Effector memory CD8-positive, alpha-beta T cell (primary cell): ENCODE data around the gene PTPRD.

Experiments used
- ATAC-seq: fragments of 150-1000 bp; cut with Tn5 transposase; replicated peaks from 2 replicates; pipeline ENCODE4 v1.10.0; 2021; ENCODE audit warnings: mild to moderate bottlenecking, moderate library complexity
- DNase-seq, 3 experiments: peaks; one replicate each; pipeline ENCODE4 v3.0.0; 2021
- H3K27ac Mint-ChIP-seq, 2 donors: one replicate each; pipeline ENCODE4 v1.8.0; 2022; ENCODE audit warnings: mild to moderate bottlenecking in 2 of 2, mixed read lengths in 2 of 2, moderate library complexity in 2 of 2
- H3K27me3 Mint-ChIP-seq, 2 donors: one replicate each; pipeline ENCODE4 v1.8.0; 2022; ENCODE audit warnings: mixed read lengths in 2 of 2
- H3K36me3 Mint-ChIP-seq: one replicate; pipeline ENCODE4 v1.8.0; 2022; ENCODE audit warnings: mild to moderate bottlenecking, moderate library complexity, mixed read lengths; ENCODE audit not compliant: insufficient read depth
- H3K4me1 Mint-ChIP-seq, 2 donors: one replicate each; pipeline ENCODE4 v1.8.0; 2022; ENCODE audit warnings: low read depth in 2 of 2, mixed read lengths in 2 of 2
- H3K4me3 Mint-ChIP-seq, 2 donors: one replicate each; pipeline ENCODE4 v1.8.0; 2022; ENCODE audit warnings: mild to moderate bottlenecking in 2 of 2, mixed read lengths in 2 of 2, moderate library complexity in 2 of 2
- H3K9me3 Mint-ChIP-seq, 2 donors: one replicate each; pipeline ENCODE4 v1.8.0; 2022; ENCODE audit warnings: mixed read lengths in 2 of 2

PTPRD gene

GRCh38 chr9:8570776-8571175, 2042.0 kb downstream of the PTPRD start:
- peaks cover 0 to 5% of the 10 kb centered on the region in 2 donors for H3K27me3 Mint-ChIP-seq
- peaks cover 0 to 3% of the 10 kb centered on the region in 2 donors for H3K9me3 Mint-ChIP-seq
- ATAC-seq (no peak), DNase-seq (no peak)
- H3K36me3 Mint-ChIP-seq: no peaks in the 10 kb centered on the region
- H3K4me3 Mint-ChIP-seq: no peak overlapping the region
- H3K27ac Mint-ChIP-seq: no peak overlapping the region
- no peaks in the 10 kb centered on the region for H3K4me1 Mint-ChIP-seq

DNA sequence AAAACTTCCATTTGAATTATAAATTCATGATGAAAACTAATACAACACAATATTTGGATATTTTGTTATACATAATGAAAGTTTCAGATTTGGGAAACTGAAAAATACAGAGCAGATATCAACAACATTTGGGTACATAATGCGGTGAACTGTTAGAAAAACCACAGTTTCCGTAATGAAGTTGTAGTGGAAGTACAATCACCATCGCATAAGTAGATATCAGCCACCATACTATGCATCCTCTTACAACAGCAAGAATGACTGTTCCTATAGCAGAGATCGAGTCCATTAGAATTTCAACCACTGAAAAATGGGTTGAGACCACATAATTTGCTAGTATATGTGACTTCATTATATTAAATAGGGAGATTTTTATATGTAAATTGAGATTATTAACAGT, 2043.0 kb downstream of the PTPRD start:
- Mint-ChIP-seq H3K27ac (no peak overlapping the region), H3K27me3 (peaks cover 0 to 5% of the 10 kb centered on the region in 2 donors), H3K9me3 (peaks cover 0 to 3% of the 10 kb centered on the region in 2 donors), H3K36me3 (no peaks in the 10 kb centered on the region), H3K4me1 (no peaks in the 10 kb centered on the region), H3K4me3 (no peak overlapping the region)
- DNase-seq (no peak), ATAC-seq (no peak)

GRCh38 chr9:8567963-8568579, 2044.7 kb downstream of the PTPRD start:
- ATAC-seq (no peak), DNase-seq (no peak)
- Mint-ChIP-seq H3K36me3 (no peaks in the 10 kb centered on the region), H3K27me3 (peaks cover 0 to 5% of the 10 kb centered on the region in 2 donors), H3K9me3 (peaks cover 0 to 3% of the 10 kb centered on the region in 2 donors), H3K4me1 (no peaks in the 10 kb centered on the region), H3K27ac (no peak overlapping the region), H3K4me3 (no peak overlapping the region)

DNA sequence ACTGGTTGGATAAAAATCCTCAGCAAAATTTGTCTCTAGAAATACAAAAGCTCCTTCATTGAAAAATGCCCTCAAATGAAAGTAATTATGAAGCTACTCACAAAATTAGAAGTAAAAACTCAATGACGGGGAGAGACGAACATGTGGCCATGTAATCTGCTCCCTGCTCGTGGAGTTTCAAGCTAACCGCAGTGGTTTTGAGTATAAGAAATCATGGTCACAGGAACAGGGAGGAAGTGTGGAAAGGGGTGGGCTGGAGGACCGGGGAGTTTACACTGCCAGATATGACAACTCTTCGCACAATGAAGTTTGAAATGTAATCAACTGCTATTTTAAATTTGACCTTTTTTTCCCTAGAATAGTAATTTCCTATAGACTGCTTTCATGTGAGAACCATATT, 2047.8 kb downstream of the PTPRD start:
- H3K27me3 Mint-ChIP-seq: no peaks in the 10 kb centered on the region
- H3K36me3 Mint-ChIP-seq: no peaks in the 10 kb centered on the region
- peaks cover 0 to 3% of the 10 kb centered on the region in 2 donors for H3K9me3 Mint-ChIP-seq
- H3K27ac Mint-ChIP-seq: no peak overlapping the region
- no peaks in the 10 kb centered on the region for H3K4me1 Mint-ChIP-seq
- H3K4me3 Mint-ChIP-seq: no peak overlapping the region
- no peak for DNase-seq
- ATAC-seq: no peak

- H3K9me3 Mint-ChIP-seq: peaks cover 0 to 6% of the 10 kb centered on the region in 2 donors
- H3K4me3 Mint-ChIP-seq: no peak overlapping the region
- DNase-seq (no peak), ATAC-seq (no peak)
- H3K27me3 Mint-ChIP-seq: no peaks in the 10 kb centered on the region
- H3K27ac Mint-ChIP-seq: no peak overlapping the region
- no peaks in the 10 kb centered on the region for H3K4me1 Mint-ChIP-seq
- H3K36me3 Mint-ChIP-seq: no peaks in the 10 kb centered on the region
Observed at GRCh38 chr9:8560560-8561525, 2052.0 kb downstream of the PTPRD start.

DNA sequence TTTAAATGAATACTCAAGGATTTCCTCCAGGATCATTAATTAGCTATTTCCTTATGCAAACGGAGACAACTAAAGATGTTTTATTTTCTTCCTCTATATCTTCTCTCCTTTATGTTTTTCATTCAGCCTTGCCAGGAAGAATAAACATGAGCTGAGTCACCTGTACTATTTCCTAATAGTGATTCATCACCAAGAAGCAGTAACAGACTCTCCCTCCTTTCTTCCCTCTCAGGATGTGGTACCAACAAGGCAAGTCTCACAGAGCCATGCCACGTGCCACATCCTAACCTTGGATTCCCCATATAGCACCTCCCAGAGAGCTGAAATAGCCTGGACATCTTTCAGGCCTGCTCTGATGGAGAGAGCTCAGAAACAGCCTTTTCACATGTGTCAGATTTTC, 2054.6 kb downstream of the PTPRD start:
- no peak overlapping the region for H3K4me3 Mint-ChIP-seq
- peaks cover 0 to 6% of the 10 kb centered on the region in 2 donors for H3K9me3 Mint-ChIP-seq
- no peaks in the 10 kb centered on the region for H3K4me1 Mint-ChIP-seq
- no peak for ATAC-seq
- no peaks in the 10 kb centered on the region for H3K36me3 Mint-ChIP-seq
- H3K27ac Mint-ChIP-seq: no peak overlapping the region
- no peak for DNase-seq
- H3K27me3 Mint-ChIP-seq: no peaks in the 10 kb centered on the region

DNA sequence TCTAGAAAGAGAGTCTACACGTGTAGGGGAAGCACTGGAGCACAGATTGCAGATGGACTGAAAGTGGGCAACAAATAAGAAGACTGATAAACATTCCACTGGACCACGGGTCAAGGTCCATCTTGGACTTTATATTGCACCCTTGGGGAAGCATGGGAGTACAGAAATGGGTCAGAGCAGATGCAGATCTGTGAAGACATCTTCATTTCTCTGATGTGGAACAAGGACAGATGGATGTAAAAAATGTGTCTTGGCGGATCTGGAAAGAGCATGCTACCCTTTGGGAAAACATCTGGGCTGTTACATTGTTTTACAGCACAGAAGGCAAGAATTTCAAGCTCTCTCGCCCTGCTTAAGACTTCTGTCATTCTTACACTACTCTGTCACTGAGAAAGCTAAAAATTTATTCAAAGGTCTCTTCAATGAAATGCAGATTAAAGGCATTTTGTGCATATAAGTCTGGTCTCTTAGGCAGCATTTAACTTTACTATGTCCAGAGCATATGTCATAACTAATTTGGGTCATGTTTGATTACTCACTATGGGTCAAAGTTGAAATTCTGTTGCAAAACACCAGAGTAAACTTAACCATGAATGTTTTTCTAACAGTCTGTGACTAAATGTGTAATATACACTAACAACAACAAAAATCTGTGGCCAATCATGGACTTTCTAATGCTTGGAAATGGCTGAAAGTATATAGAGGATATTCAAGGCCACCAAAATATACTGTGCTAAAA, 2056.9 kb downstream of the PTPRD start:
- peaks cover 0 to 6% of the 10 kb centered on the region in 2 donors for H3K9me3 Mint-ChIP-seq
- no peaks in the 10 kb centered on the region for H3K36me3 Mint-ChIP-seq
- H3K4me1 Mint-ChIP-seq: no peaks in the 10 kb centered on the region

DNA sequence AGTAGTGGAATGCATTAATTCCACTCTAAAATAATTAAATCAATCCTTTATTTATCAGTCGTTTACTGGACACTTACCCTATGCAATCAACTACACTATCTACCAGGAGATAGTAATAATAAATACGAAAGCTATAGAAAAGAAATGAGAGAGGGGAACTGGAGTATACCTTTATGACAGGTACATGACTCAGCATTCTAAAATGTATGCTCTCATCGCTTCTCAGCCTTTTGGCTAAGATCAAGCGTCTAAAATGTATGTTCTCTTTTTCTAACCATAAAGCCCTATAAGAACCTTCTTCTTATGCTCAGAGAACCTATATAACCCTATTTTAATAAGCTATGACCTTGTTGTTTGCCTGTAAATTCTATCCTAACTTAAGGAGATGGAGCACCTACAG, 2059.4 kb downstream of the PTPRD start:
- ATAC-seq: no peak
- Mint-ChIP-seq H3K27me3 (no peaks in the 10 kb centered on the region), H3K27ac (no peak overlapping the region), H3K36me3 (no peaks in the 10 kb centered on the region), H3K9me3 (peaks cover 0 to 6% of the 10 kb centered on the region in 2 donors), H3K4me1 (no peaks in the 10 kb centered on the region), H3K4me3 (no peak overlapping the region)
- DNase-seq: no peak

More for the DNA sequence above, 2056.9 kb downstream of the PTPRD start:
- Mint-ChIP-seq H3K4me3 (no peak overlapping the region), H3K27ac (no peak overlapping the region), H3K27me3 (no peaks in the 10 kb centered on the region)
- no peak for DNase-seq
- no peak for ATAC-seq

DNA sequence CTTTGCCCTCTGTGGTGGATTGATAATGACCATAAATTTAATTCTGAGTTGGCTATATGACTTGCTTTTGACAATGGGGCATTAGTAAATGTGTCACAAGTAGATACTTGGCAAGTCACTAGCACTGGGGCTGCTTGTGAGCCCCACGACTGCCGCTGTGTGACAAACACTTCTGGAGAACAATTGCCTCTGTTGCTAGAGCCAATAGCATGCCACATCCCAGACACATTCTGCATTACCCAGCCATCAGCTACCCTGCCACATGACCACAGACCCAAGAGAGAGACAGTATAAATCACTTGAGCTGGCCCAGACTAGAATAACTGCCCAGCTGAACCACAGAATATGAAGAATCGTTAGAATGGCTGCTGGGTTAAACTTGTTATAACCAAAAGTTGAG, 2060.1 kb downstream of the PTPRD start:
- Mint-ChIP-seq H3K4me1 (no peaks in the 10 kb centered on the region), H3K9me3 (no peaks in the 10 kb centered on the region), H3K36me3 (no peaks in the 10 kb centered on the region), H3K27me3 (no peaks in the 10 kb centered on the region), H3K27ac (no peak overlapping the region), H3K4me3 (no peak overlapping the region)
- no peak for ATAC-seq
- no peak for DNase-seq

DNA sequence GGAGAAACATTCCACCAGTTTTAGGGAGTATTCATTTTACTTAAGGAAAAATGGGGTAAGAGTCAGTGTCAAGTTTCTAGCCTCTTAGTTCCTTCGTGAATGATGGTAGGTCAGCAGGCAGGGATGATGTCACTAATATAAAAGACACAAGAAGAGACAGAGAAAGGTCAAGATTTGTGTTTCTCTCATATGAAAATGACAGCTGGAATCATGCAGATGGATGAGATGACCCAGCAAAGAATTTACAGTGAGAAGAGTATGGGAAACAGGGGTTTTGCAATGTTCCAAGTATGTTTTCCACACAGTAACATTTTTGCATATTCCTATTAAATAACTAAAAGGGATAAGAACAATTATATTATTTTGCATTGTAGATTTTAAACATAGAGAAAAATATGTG, 2063.6 kb downstream of the PTPRD start:
- no peak overlapping the region for H3K4me3 Mint-ChIP-seq
- H3K27ac Mint-ChIP-seq: no peak overlapping the region
- no peak for ATAC-seq
- DNase-seq: no peak
- H3K9me3 Mint-ChIP-seq: no peaks in the 10 kb centered on the region
- H3K4me1 Mint-ChIP-seq: no peaks in the 10 kb centered on the region
- no peaks in the 10 kb centered on the region for H3K36me3 Mint-ChIP-seq
- H3K27me3 Mint-ChIP-seq: no peaks in the 10 kb centered on the region

DNA sequence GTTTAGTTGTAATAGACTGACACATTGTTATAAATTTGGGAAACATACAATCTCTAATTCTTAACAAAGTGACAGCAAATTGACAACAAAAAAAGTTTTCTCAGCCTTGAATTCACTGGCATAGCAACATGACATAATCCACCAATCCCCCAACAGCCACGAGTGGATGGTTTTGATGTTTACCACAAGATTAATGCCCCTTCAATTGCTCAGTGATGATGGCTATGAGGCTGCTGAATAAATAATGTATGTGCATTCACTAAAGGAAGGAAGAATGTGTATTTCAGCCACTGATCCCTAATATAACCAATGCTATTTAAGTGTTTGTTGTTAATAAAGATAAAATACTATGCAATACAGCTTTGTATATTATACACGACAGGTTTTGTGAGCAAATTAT, 2069.6 kb downstream of the PTPRD start:
- H3K27ac Mint-ChIP-seq: no peak overlapping the region
- H3K27me3 Mint-ChIP-seq: no peaks in the 10 kb centered on the region
- DNase-seq (no peak), ATAC-seq (no peak)
- no peaks in the 10 kb centered on the region for H3K9me3 Mint-ChIP-seq
- no peaks in the 10 kb centered on the region for H3K36me3 Mint-ChIP-seq
- no peaks in the 10 kb centered on the region for H3K4me1 Mint-ChIP-seq
- H3K4me3 Mint-ChIP-seq: no peak overlapping the region

- Mint-ChIP-seq H3K36me3 (no peaks in the 10 kb centered on the region), H3K27me3 (no peaks in the 10 kb centered on the region), H3K4me3 (no peak overlapping the region), H3K9me3 (peaks cover 0 to under 1% of the 10 kb centered on the region in 2 donors), H3K4me1 (no peaks in the 10 kb centered on the region), H3K27ac (no peak overlapping the region)
- ATAC-seq (no peak), DNase-seq (no peak)
Observed at GRCh38 chr9:8542537-8542936, 2070.3 kb downstream of the PTPRD start.

- Mint-ChIP-seq H3K36me3 (no peaks in the 10 kb centered on the region), H3K4me3 (no peak overlapping the region), H3K9me3 (peaks cover 0 to 2% of the 10 kb centered on the region in 2 donors), H3K27me3 (no peaks in the 10 kb centered on the region), H3K4me1 (no peaks in the 10 kb centered on the region), H3K27ac (no peak overlapping the region)
- no peak for DNase-seq
- ATAC-seq: no peak
Observed at GRCh38 chr9:8539681-8540197, 2073.1 kb downstream of the PTPRD start.
